HCT116 (cell line): Measurements from ENCODE around the gene PAN3. TPM values are rescaled to one million over a fixed set of nuclear protein-coding genes. Genes with fewer than 3 reads are reported as not detected.

Experiments
- ATAC-seq: fragments of 200-7000 bp; cut with Tn5 transposase; 2 replicates; pipeline ENCODE4 v1.9.1; 2020; ENCODE audit warnings: mild to moderate bottlenecking, moderate library complexity
- BruUV-seq: library from RNA; stranded (reverse); fragments of 400-500 nt; replicated peaks from 2 replicates; lab custom pipeline; 2021; lab: Mats Ljungman, UMichigan
- CTCF ChIA-PET: fragments of 300-600 bp; sonication (Branson Sonifier 250); formaldehyde crosslinking; loops from one replicate; lab custom pipeline; 2021; ENCODE audit warnings: antibody characterized with exemption; lab: Charles Lee
- POLR2A ChIA-PET: fragments of 300-600, 350-600 bp; sonication (Branson Sonifier 250); formaldehyde crosslinking; loops from one replicate; lab custom pipeline; 2021; ENCODE audit warnings: antibody characterized with exemption; lab: Charles Lee
- RAD21 ChIA-PET, 2 experiments: fragments of 300-600 bp; sonication (Branson Sonifier 250); formaldehyde crosslinking; loops; one replicate each; lab custom pipeline; 2023; ENCODE audit warnings: low total read pairs in 2 of 2; ENCODE audit not compliant: uncharacterized antibody in 2 of 2, unreplicated experiment in 2 of 2, low non-redundant PET in 1 of 2; lab: Charles Lee
- DNase-seq: peaks from one replicate; pipeline ENCODE4 v3.0.0-alpha.2; 2010; ENCODE audit warnings: low read depth, low spot score
- H2AFZ ChIP-seq: fragments of 200-600 bp; shearing (Covaris generic), sonication (generic); 2 replicates; pipeline ENCODE4 v1.6.1; 2017; ENCODE audit warnings: low read depth, mixed run types, mixed read lengths, antibody characterized with exemption, low read length; ENCODE audit not compliant: poor library complexity, severe bottlenecking
- H3K27ac ChIP-seq: 2 replicates; pipeline ENCODE4 v1.5.1; 2012; ENCODE audit warnings: low read depth, low read length
- H3K27me3 ChIP-seq: fragments of 200-600 bp; sonication (generic); 2 replicates; pipeline ENCODE4 v1.6.1; 2016; ENCODE audit warnings: mixed run types, low read length, mixed read lengths; ENCODE audit not compliant: insufficient read depth
- H3K36me3 ChIP-seq, 2 experiments: fragments of 200-500 bp in 1 of 2; fragments of 200-600 bp in 1 of 2; sonication (Bioruptor generic) in 1 of 2; sonication (generic) in 1 of 2; 2 replicates each; pipeline versions ENCODE4 v1.5.1 to v1.6.1; 2014 to 2016; ENCODE audit warnings: low read length in 2 of 2, inconsistent platforms in 1 of 2, mixed read lengths in 1 of 2, mixed run types in 1 of 2; ENCODE audit not compliant: insufficient read depth in 2 of 2, control insufficient read depth in 1 of 2
- H3K4me1 ChIP-seq, 2 experiments: fragments of 200-600 bp in 1 of 2; sonication (generic) in 1 of 2; 2 replicates each; pipeline versions ENCODE4 v1.5.1 to v1.6.1; 2012 to 2017; ENCODE audit warnings: low read length in 2 of 2, inconsistent platforms in 1 of 2, mild to moderate bottlenecking in 1 of 2, mixed read lengths in 1 of 2, mixed run types in 1 of 2, moderate library complexity in 1 of 2; ENCODE audit not compliant: insufficient read depth in 2 of 2, control insufficient read depth in 1 of 2
- H3K4me2 ChIP-seq: fragments of 200-600 bp; sonication (generic); 2 replicates; pipeline ENCODE4 v1.6.1; 2017; ENCODE audit warnings: mixed run types, low read length, mixed read lengths
- H3K4me3 ChIP-seq, 2 experiments: fragments of 200-600 bp in 1 of 2; sonication (generic) in 1 of 2; replicated peaks in 1 of 2; 2 replicates each; pipeline ENCODE4 v1.5.1; 2011 to 2016; ENCODE audit warnings: low read length in 2 of 2, control low read depth in 1 of 2, low read depth in 1 of 2, mild to moderate bottlenecking in 1 of 2, mixed read lengths in 1 of 2, mixed run types in 1 of 2
- H3K79me2 ChIP-seq: fragments of 200-600 bp; sonication (generic); 2 replicates; pipeline ENCODE4 v1.6.1; 2017; ENCODE audit warnings: mild to moderate bottlenecking, mixed run types, low read length, moderate library complexity, mixed read lengths; ENCODE audit not compliant: insufficient read depth
- H3K9ac ChIP-seq: fragments of 200-600 bp; sonication (generic); 2 replicates; pipeline ENCODE4 v1.6.1; 2016; ENCODE audit warnings: low read length, mixed read lengths
- H3K9me2 ChIP-seq: fragments of 200-600 bp; sonication (generic), shearing (Covaris generic); 2 replicates; pipeline ENCODE4 v1.6.1; 2017; ENCODE audit warnings: mixed run types, mild to moderate bottlenecking, moderate library complexity; ENCODE audit not compliant: insufficient read depth
- H3K9me3 ChIP-seq, 2 experiments: fragments of 200-500 bp in 1 of 2; fragments of 200-600 bp in 1 of 2; sonication (Bioruptor generic) in 1 of 2; sonication (generic) in 1 of 2; 2 replicates each; pipeline ENCODE4 v1.6.1; 2014 to 2017; ENCODE audit warnings: low read length in 2 of 2, mixed read lengths in 2 of 2, inconsistent platforms in 1 of 2, low read depth in 1 of 2, mild to moderate bottlenecking in 1 of 2, mixed run types in 1 of 2, moderate library complexity in 1 of 2; ENCODE audit not compliant: control insufficient read depth in 1 of 2, insufficient read depth in 1 of 2
- H4K20me1 ChIP-seq: fragments of 200-600 bp; sonication (generic), shearing (Covaris generic); 2 replicates; pipeline ENCODE4 v1.6.1; 2017; ENCODE audit warnings: mixed run types, mild to moderate bottlenecking, moderate library complexity; ENCODE audit not compliant: insufficient read depth
- CBX3 ChIP-seq: IDR thresholded peaks from 2 replicates; pipeline ENCODE4 v1.6.1; 2012; ENCODE audit warnings: low read depth
- CTCF ChIP-seq, 3 experiments: fragments of 200-600 bp in 1 of 3; sonication (generic) in 1 of 3; IDR thresholded peaks in 2 of 3; conservative IDR thresholded peaks in 1 of 3; 2 replicates each; pipeline ENCODE4 v1.5.1; 2012 to 2017; ENCODE audit warnings: low read depth in 2 of 3, low read length in 2 of 3, antibody characterized with exemption in 1 of 3, borderline replicate concordance in 1 of 3, control low read depth in 1 of 3, mild to moderate bottlenecking in 1 of 3, mixed read lengths in 1 of 3, mixed run types in 1 of 3, moderate library complexity in 1 of 3; ENCODE audit not compliant: insufficient read depth in 1 of 3
- ELF1 ChIP-seq: IDR thresholded peaks from 2 replicates; pipeline ENCODE4 v1.6.1; 2012; ENCODE audit warnings: low read depth, borderline replicate concordance
- FOSL1 ChIP-seq: IDR thresholded peaks from 2 replicates; pipeline ENCODE4 v1.6.1; 2012; ENCODE audit warnings: low read depth
- POLR2AphosphoS5 ChIP-seq: IDR thresholded peaks from 2 replicates; pipeline ENCODE4 v1.6.1; 2011; ENCODE audit warnings: mild to moderate bottlenecking, low read depth, low read length, moderate library complexity
- REST ChIP-seq: IDR thresholded peaks from 2 replicates; pipeline ENCODE4 v1.6.1; 2012; ENCODE audit warnings: low read depth
- SIN3A ChIP-seq: IDR thresholded peaks from 2 replicates; pipeline ENCODE4 v1.6.1; 2012; ENCODE audit warnings: low read depth
- SP1 ChIP-seq: IDR thresholded peaks from 2 replicates; pipeline ENCODE4 v1.6.1; 2012; ENCODE audit warnings: low read depth
- ZBTB33 ChIP-seq: IDR thresholded peaks from 2 replicates; pipeline ENCODE4 v1.6.1; 2011; ENCODE audit warnings: mild to moderate bottlenecking, low read length, moderate library complexity; ENCODE audit not compliant: insufficient replicate concordance; ENCODE audit errors: extremely low read depth
- ZNF274 ChIP-seq: fragments of 200-500 bp; sonication (Bioruptor generic); IDR thresholded peaks from 2 replicates; pipeline ENCODE4 v1.6.1; 2014; ENCODE audit warnings: mild to moderate bottlenecking, low read depth, low read length, inconsistent platforms
- intact Hi-C: fragments of 100-400 bp; cut with micrococcal nuclease; formaldehyde crosslinking; loops from 2 replicates; pipeline ENCODE4 v1.10.0; 2022
- total RNA-seq: library from RNA; stranded (reverse); gene quantifications from one replicate; pipeline ENCODE4 v1.2.1, GENCODE V29; 2021; ENCODE audit not compliant: unreplicated experiment

PAN3 gene
- total RNA-seq, 1 experiment from 2014 or later = 30.1 TPM

- H2AFZ ChIP-seq = no peak overlapping the region
- no peaks in the 10 kb centered on the region for H3K9me2 ChIP-seq
- BruUV-seq = no TSS peak
- intact Hi-C loops = loop anchor here (10.0 kb wide), 1 partner anchor 1045 kb away; no protein-coding TSS in a partner anchor
- no peak overlapping the region for H3K9ac ChIP-seq
- no peak for TF ChIP-seq SIN3A
- TF ChIP-seq FOSL1 = no peak
- TF ChIP-seq CBX3 = no peak
- TF ChIP-seq ELF1 = no peak
- no peak for TF ChIP-seq ZNF274
- no peak for TF ChIP-seq REST
- no peak for TF ChIP-seq ZBTB33
- no peak for TF ChIP-seq CTCF (IDR thresholded peaks at IDR 0.05 in 2 of 3, conservative IDR thresholded peaks at IDR 0.05 in 1 of 3; ENCODE audit: borderline replicate concordance in 1 of 3, insufficient read depth in 1 of 3, low read depth in 2 of 3, low read length in 2 of 3)
- no peak for TF ChIP-seq SP1
- no peak for TF ChIP-seq POLR2AphosphoS5
- no peak overlapping the region for H3K4me3 ChIP-seq
- RAD21 ChIA-PET = no interaction called here
- no peak overlapping the region for H3K27ac ChIP-seq
- no peak for ATAC-seq
- no peaks in the 10 kb centered on the region for H3K9me3 ChIP-seq
- POLR2A ChIA-PET = no interaction called here
- H3K27me3 ChIP-seq = no peaks in the 10 kb centered on the region
- H3K4me2 ChIP-seq = no peak overlapping the region
- DNase-seq = no peak
- H4K20me1 ChIP-seq = no peaks in the 10 kb centered on the region
- H3K4me1 ChIP-seq = no peaks in the 10 kb centered on the region
- H3K36me3 ChIP-seq = no peaks in the 10 kb centered on the region
- CTCF ChIA-PET = no interaction called here
- H3K79me2 ChIP-seq = no peaks in the 10 kb centered on the region
These were observed 181.9 kb downstream of the PAN3 start for GRCh38 chr13:28320209-28320608.
